ENCODE measurements around the gene AP2B1. TPM values are rescaled to one million over a fixed set of nuclear protein-coding genes. Genes with fewer than 3 reads are reported as not detected.
A peak's percentile ranks its signal among the peaks of the same experiment; 100 is the strongest.
"Not testable (repeated sequence)": the region's sequence is repeated elsewhere in the genome, so short reads cannot be mapped to it uniquely, and the experiment has no call there.

The AP2B1 gene
- polyA plus RNA-seq, 1 of the 3 experiments (the other 2 are of a cell fraction): 97.8 TPM

DNA sequence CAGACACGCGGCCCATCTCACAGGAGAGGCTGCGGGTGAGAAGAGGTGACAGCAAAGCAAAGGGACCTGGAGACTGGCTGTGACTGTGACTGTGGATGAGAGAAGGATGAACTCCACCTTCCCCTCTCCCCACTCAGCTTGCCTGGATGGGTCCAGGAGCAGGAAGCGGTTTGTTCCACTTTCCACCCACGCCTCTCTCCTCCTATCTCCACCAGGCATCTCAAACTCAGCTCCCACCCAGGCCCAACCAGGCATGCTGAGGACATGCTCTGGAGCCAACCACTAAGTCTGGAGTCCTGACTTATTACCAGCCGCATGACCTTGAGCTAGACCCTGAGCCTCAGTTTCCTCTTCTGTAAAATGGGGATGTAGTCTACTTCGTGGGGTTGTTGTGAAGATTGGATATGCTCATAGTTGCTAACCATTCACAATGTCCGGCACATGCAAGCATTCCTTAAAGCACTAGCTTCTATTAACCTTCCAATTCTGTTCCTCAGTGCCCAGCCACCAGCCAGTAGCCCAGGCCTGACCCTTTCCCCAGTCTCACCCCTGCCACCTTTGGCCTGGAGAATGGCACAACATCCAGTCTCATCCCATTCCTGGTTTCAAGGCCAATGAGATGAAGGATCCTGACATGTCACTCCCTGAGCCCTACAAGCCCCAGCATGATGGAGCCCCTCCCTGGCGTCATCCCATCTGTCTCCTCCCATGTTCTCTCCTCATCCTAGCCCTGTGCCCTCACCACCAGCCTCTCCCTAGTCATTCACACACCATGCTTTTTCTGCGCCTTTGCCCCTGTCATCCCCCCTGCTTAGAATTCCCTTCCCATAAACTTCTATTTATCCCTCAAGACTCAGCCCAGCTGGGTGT, 163.6 kb downstream of the AP2B1 start:
- H3K9me2 ChIP-seq: no peaks in the 10 kb centered on the region
- 91% methylated on average over 10 of the region's 10 CpGs for WGBS (ENCODE audit: low lambda C conversion rate)
- TF ChIP-seq NRF1 (IDR thresholded peaks at IDR 0.05; ENCODE audit: low read depth, low read length): no peak
- no peak for TF ChIP-seq EP300 (IDR thresholded peaks at IDR 0.05; ENCODE audit: borderline replicate concordance in 1 of 2, low read depth in 1 of 2, low read length in 1 of 2)
- no peak for TF ChIP-seq FOSL2 (IDR thresholded peaks at IDR 0.05; ENCODE audit: borderline replicate concordance, low read depth)
- TF ChIP-seq, protein P1, sequence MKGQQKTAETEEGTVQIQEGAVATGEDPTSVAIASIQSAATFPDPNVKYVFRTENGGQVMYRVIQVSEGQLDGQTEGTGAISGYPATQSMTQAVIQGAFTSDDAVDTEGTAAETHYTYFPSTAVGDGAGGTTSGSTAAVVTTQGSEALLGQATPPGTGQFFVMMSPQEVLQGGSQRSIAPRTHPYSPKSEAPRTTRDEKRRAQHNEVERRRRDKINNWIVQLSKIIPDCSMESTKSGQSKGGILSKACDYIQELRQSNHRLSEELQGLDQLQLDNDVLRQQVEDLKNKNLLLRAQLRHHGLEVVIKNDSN (IDR thresholded peaks at IDR 0.05; ENCODE audit: borderline replicate concordance, low read depth): no peak
- no peak for TF ChIP-seq MXI1 (IDR thresholded peaks at IDR 0.05; ENCODE audit: low read depth, low read length)
- TF ChIP-seq GATA2 (CRISPR knock-in tag; IDR thresholded peaks at IDR 0.05): no peak
- TF ChIP-seq NFIC (IDR thresholded peaks at IDR 0.05; ENCODE audit: borderline replicate concordance): no peak
- no peak for TF ChIP-seq FOXJ3 (CRISPR knock-in tag; IDR thresholded peaks at IDR 0.05)
- no peak for TF ChIP-seq ELF1 (IDR thresholded peaks at IDR 0.05)
- no peak for TF ChIP-seq SMC3 (IDR thresholded peaks at IDR 0.05; ENCODE audit: low read depth, low read length)
- TF ChIP-seq RAD21 (IDR thresholded peaks at IDR 0.05; ENCODE audit: low read length): no peak
- TF ChIP-seq, protein P2, sequence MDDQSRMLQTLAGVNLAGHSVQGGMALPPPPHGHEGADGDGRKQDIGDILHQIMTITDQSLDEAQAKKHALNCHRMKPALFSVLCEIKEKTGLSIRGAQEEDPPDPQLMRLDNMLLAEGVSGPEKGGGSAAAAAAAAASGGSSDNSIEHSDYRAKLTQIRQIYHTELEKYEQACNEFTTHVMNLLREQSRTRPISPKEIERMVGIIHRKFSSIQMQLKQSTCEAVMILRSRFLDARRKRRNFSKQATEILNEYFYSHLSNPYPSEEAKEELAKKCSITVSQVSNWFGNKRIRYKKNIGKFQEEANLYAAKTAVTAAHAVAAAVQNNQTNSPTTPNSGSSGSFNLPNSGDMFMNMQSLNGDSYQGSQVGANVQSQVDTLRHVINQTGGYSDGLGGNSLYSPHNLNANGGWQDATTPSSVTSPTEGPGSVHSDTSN (IDR thresholded peaks at IDR 0.05): no peak
- TF ChIP-seq, protein P3, sequence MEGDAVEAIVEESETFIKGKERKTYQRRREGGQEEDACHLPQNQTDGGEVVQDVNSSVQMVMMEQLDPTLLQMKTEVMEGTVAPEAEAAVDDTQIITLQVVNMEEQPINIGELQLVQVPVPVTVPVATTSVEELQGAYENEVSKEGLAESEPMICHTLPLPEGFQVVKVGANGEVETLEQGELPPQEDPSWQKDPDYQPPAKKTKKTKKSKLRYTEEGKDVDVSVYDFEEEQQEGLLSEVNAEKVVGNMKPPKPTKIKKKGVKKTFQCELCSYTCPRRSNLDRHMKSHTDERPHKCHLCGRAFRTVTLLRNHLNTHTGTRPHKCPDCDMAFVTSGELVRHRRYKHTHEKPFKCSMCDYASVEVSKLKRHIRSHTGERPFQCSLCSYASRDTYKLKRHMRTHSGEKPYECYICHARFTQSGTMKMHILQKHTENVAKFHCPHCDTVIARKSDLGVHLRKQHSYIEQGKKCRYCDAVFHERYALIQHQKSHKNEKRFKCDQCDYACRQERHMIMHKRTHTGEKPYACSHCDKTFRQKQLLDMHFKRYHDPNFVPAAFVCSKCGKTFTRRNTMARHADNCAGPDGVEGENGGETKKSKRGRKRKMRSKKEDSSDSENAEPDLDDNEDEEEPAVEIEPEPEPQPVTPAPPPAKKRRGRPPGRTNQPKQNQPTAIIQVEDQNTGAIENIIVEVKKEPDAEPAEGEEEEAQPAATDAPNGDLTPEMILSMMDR (IDR thresholded peaks at IDR 0.05): no peak
- TF ChIP-seq RCOR1 (IDR thresholded peaks at IDR 0.05; ENCODE audit: low read length): no peak
- TF ChIP-seq, protein P4, sequence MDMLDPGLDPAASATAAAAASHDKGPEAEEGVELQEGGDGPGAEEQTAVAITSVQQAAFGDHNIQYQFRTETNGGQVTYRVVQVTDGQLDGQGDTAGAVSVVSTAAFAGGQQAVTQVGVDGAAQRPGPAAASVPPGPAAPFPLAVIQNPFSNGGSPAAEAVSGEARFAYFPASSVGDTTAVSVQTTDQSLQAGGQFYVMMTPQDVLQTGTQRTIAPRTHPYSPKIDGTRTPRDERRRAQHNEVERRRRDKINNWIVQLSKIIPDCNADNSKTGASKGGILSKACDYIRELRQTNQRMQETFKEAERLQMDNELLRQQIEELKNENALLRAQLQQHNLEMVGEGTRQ (IDR thresholded peaks at IDR 0.05; ENCODE audit: borderline replicate concordance, low read depth, low read length): no peak
- TF ChIP-seq, protein P5, sequence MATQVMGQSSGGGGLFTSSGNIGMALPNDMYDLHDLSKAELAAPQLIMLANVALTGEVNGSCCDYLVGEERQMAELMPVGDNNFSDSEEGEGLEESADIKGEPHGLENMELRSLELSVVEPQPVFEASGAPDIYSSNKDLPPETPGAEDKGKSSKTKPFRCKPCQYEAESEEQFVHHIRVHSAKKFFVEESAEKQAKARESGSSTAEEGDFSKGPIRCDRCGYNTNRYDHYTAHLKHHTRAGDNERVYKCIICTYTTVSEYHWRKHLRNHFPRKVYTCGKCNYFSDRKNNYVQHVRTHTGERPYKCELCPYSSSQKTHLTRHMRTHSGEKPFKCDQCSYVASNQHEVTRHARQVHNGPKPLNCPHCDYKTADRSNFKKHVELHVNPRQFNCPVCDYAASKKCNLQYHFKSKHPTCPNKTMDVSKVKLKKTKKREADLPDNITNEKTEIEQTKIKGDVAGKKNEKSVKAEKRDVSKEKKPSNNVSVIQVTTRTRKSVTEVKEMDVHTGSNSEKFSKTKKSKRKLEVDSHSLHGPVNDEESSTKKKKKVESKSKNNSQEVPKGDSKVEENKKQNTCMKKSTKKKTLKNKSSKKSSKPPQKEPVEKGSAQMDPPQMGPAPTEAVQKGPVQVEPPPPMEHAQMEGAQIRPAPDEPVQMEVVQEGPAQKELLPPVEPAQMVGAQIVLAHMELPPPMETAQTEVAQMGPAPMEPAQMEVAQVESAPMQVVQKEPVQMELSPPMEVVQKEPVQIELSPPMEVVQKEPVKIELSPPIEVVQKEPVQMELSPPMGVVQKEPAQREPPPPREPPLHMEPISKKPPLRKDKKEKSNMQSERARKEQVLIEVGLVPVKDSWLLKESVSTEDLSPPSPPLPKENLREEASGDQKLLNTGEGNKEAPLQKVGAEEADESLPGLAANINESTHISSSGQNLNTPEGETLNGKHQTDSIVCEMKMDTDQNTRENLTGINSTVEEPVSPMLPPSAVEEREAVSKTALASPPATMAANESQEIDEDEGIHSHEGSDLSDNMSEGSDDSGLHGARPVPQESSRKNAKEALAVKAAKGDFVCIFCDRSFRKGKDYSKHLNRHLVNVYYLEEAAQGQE (IDR thresholded peaks at IDR 0.05; ENCODE audit: low read depth, low read length): no peak
- H3K4me2 ChIP-seq: no peak overlapping the region
- H3K79me2 ChIP-seq (ENCODE audit: insufficient read depth): no peaks in the 10 kb centered on the region
- H2AFZ ChIP-seq (ENCODE audit: low read depth): no peak overlapping the region
- H3K4me1 ChIP-seq (ENCODE audit: control insufficient read depth in 1 of 2, insufficient read depth in 2 of 2, low read depth in 1 of 2, low read length in 1 of 2): peaks cover 0 to 21% of the 10 kb centered on the region in 2 experiments; a peak in 1 of 4 replicates
- ChIA-PET CTCF (interaction anchor here (0.8 to 10.4 kb wide), 8 partner anchors 10 to 438 kb away, joined by 3 to 275 read pairs (median 24); partner anchors contain the start of genes C17orf50 and TAF15), POLR2A (no interaction called here)
- no peak overlapping the region for H3K27ac ChIP-seq (ENCODE audit: low read depth in 2 of 2, low read length in 1 of 2)
- no peaks in the 10 kb centered on the region for H4K20me1 ChIP-seq (ENCODE audit: insufficient read depth)
- peaks cover 11% of the 10 kb centered on the region for H3K27me3 ChIP-seq (ENCODE audit: insufficient read depth)
- no peak overlapping the region for H3K9ac ChIP-seq
- no peaks in the 10 kb centered on the region for H3K9me3 ChIP-seq
- H3K36me3 ChIP-seq (replicated peaks in 1 of 2; ENCODE audit: control insufficient read depth in 1 of 2, insufficient read depth in 2 of 2, low read length in 1 of 2): no peaks in the 10 kb centered on the region
- no peaks in the 10 kb centered on the region for H3F3A ChIP-seq (replicated peaks; ENCODE audit: insufficient read depth)
- H3K4me3 ChIP-seq (ENCODE audit: low read depth in 2 of 2, low read length in 1 of 2): no peak overlapping the region
- DNase-seq: peak; percentile 34

DNA sequence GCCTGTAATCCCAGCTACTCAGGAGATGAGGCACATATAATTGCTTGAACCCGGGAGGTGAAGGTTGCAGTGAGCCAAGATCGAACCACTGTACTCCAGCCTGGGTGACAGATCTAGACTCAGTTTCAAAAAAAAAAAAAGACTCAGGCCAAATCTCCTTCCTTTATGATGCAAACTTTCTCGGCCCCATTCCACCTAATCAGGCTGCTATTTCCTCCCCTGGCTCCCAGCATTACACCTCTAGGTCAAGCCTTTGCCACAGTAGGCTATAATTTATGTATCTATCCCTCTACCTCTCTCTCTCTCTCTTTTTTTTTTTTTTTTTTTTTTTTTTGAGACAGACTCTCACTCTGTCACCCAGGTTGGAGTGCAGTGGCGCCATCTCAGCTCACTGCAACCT, 164.4 kb downstream of the AP2B1 start:
- H3F3A ChIP-seq (replicated peaks; ENCODE audit: insufficient read depth); H3K27ac ChIP-seq (ENCODE audit: low read depth in 2 of 2, low read length in 1 of 2); H3K4me2 ChIP-seq; DNase-seq; H3K9me2 ChIP-seq; H3K4me3 ChIP-seq (ENCODE audit: low read depth in 2 of 2, low read length in 1 of 2); H3K9ac ChIP-seq; H3K9me3 ChIP-seq; H4K20me1 ChIP-seq (ENCODE audit: insufficient read depth); H3K36me3 ChIP-seq (replicated peaks in 1 of 2; ENCODE audit: control insufficient read depth in 1 of 2, insufficient read depth in 2 of 2, low read length in 1 of 2); H3K79me2 ChIP-seq (ENCODE audit: insufficient read depth); H2AFZ ChIP-seq (ENCODE audit: low read depth); POLR2A ChIA-PET: not testable (repeated sequence)
- Histone ChIP-seq H3K4me1 (ENCODE audit: control insufficient read depth in 1 of 2, insufficient read depth in 2 of 2, low read depth in 1 of 2, low read length in 1 of 2) (peaks cover 0 to 21% of the 10 kb centered on the region in 2 experiments; a peak in 1 of 4 replicates), H3K27me3 (ENCODE audit: insufficient read depth) (peaks cover 11% of the 10 kb centered on the region)
- CTCF ChIA-PET: interaction anchor here (0.8 to 10.4 kb wide), 6 partner anchors 9 to 148 kb away, joined by 3 to 275 read pairs (median 9); partner anchors contain the start of genes C17orf50 and TAF15
- 91% methylated on average over 4 of the region's 4 CpGs for WGBS (ENCODE audit: low lambda C conversion rate)
